OCI-LY3 (cell line): Measurements from ENCODE around the gene PTPRA.

Experiments
- H2AFZ ChIP-seq: fragments of 200-600, 300-600 bp; shearing (Covaris generic); 2 replicates; pipeline ENCODE4 v1.6.0; 2014; ENCODE audit warnings: antibody characterized with exemption, low read depth, low read length
- H3K27ac ChIP-seq: fragments of 200-600, 300-600 bp; sonication (generic); 2 replicates; pipeline ENCODE4 v1.5.1; 2014; ENCODE audit warnings: mild to moderate bottlenecking, low read length, moderate library complexity, mixed read lengths
- H3K27me3 ChIP-seq: fragments of 200-600, 300-600 bp; sonication (generic); 2 replicates; pipeline ENCODE4 v1.6.1; 2014; ENCODE audit warnings: low read depth, low read length, mixed read lengths
- H3K36me3 ChIP-seq: fragments of 200-600, 300-600 bp; sonication (generic); replicated peaks from 2 replicates; pipeline ENCODE3; 2014; ENCODE audit warnings: low read depth, low read length, mixed read lengths
- H3K4me1 ChIP-seq: fragments of 300-600, 200-600 bp; sonication (generic); 2 replicates; pipeline ENCODE4 v1.6.1; 2014; ENCODE audit warnings: low read length, mixed read lengths
- H3K4me2 ChIP-seq: fragments of 200-600, 300-600 bp; sonication (generic); 2 replicates; pipeline ENCODE4 v1.6.1; 2014; ENCODE audit warnings: low read length, mixed read lengths
- H3K4me3 ChIP-seq: fragments of 300-600, 200-600 bp; sonication (generic); 2 replicates; pipeline ENCODE4 v1.5.1; 2014; ENCODE audit warnings: antibody characterized with exemption, mild to moderate bottlenecking, low read length, moderate library complexity
- H3K79me2 ChIP-seq: fragments of 300-600, 200-600 bp; shearing (Covaris generic); 2 replicates; pipeline ENCODE4 v1.6.1; 2014; ENCODE audit warnings: mild to moderate bottlenecking, low read length, mixed read lengths
- H3K9ac ChIP-seq: fragments of 300-600, 200-600 bp; shearing (Covaris generic); 2 replicates; pipeline ENCODE4 v1.6.0; 2014; ENCODE audit warnings: mild to moderate bottlenecking, low read length, moderate library complexity
- H3K9me3 ChIP-seq: fragments of 200-600, 300-600 bp; shearing (Covaris generic); 2 replicates; pipeline ENCODE4 v1.6.1; 2014; ENCODE audit warnings: low read length, mixed read lengths; ENCODE audit not compliant: insufficient read depth
- H4K20me1 ChIP-seq: fragments of 200-600, 300-600 bp; sonication (generic); 2 replicates; pipeline ENCODE4 v1.6.1; 2016; ENCODE audit warnings: low read length, mixed read lengths; ENCODE audit not compliant: insufficient read depth
- EZH2phosphoT487 ChIP-seq: fragments of 200-600 bp; shearing (Covaris generic); IDR thresholded peaks from 2 replicates; pipeline ENCODE4 v1.6.1; 2018; ENCODE audit warnings: antibody characterized with exemption, mixed run types, low read depth
- TF ChIP-seq, protein P1 (sequence below): fragments of 200-600, 300-600 bp; sonication (generic); IDR thresholded peaks from 2 replicates; pipeline ENCODE4 v1.5.1; 2014; ENCODE audit warnings: antibody characterized with exemption, low read length, low read depth

PTPRA gene

DNA sequence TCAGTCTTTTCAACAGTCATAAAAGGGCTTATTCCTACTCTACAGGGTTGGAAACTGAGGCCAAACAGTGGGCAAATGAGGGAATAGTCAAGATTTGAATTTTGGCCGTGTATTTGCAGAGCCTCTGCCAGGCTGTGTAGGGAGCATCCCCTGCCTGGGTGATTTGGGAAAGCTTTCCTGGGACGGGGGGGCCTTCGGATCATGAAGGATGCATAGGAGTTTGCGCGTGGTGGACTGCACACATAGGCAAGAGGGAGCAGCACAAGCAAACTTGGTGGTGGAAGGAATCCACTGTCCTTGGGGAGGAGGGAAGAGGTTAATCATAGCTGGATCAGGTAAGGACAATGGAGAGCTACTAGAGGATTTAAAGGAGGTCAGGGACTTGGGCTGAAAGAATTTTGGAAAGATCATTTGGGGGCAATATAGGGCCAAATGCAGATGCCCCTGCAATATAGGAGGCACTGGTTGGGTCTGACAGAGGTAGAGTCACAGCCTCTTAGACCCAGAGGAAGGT, 2.5 kb downstream of the PTPRA start:
- Histone ChIP-seq H3K9ac (no peak overlapping the region), H3K79me2 (peaks cover 66% of the 10 kb centered on the region), H3K27me3 (no peaks in the 10 kb centered on the region), H3K27ac (no peak overlapping the region), H3K4me1 (peaks cover 15% of the 10 kb centered on the region), H3K4me3 (no peak overlapping the region), H3K4me2 (no peak overlapping the region), H4K20me1 (peaks cover 25% of the 10 kb centered on the region), H3K36me3 (no peaks in the 10 kb centered on the region), H3K9me3 (no peaks in the 10 kb centered on the region), H2AFZ (no peak overlapping the region)
- TF ChIP-seq, protein P1, sequence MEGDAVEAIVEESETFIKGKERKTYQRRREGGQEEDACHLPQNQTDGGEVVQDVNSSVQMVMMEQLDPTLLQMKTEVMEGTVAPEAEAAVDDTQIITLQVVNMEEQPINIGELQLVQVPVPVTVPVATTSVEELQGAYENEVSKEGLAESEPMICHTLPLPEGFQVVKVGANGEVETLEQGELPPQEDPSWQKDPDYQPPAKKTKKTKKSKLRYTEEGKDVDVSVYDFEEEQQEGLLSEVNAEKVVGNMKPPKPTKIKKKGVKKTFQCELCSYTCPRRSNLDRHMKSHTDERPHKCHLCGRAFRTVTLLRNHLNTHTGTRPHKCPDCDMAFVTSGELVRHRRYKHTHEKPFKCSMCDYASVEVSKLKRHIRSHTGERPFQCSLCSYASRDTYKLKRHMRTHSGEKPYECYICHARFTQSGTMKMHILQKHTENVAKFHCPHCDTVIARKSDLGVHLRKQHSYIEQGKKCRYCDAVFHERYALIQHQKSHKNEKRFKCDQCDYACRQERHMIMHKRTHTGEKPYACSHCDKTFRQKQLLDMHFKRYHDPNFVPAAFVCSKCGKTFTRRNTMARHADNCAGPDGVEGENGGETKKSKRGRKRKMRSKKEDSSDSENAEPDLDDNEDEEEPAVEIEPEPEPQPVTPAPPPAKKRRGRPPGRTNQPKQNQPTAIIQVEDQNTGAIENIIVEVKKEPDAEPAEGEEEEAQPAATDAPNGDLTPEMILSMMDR: no peak
- no peak for TF ChIP-seq EZH2phosphoT487

DNA sequence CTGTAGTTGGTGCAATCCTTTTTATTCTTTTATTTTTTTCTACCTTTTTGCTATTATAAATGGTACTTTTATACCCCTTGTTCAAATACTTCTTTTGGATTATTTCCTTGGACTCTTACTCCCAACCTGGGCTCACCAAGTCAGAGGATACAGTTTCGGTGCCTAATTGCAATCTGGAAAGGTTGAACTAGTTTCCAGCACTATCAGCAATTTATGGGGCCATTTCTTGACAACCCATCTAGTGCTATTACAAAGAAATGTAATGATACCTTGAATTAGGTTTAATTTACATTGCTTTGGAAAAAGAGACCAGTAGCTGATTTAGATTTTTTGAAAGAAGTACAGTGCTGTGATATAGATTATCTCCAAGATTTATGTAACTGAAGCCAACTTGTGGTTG, 5.2 kb downstream of the PTPRA start:
- no peaks in the 10 kb centered on the region for H3K36me3 ChIP-seq
- H3K4me3 ChIP-seq: no peak overlapping the region
- peaks cover 25% of the 10 kb centered on the region for H4K20me1 ChIP-seq
- H3K4me2 ChIP-seq: no peak overlapping the region
- peaks cover 74% of the 10 kb centered on the region for H3K79me2 ChIP-seq
- no peak overlapping the region for H3K9ac ChIP-seq
- H3K9me3 ChIP-seq: no peaks in the 10 kb centered on the region
- no peak for TF ChIP-seq EZH2phosphoT487
- TF ChIP-seq, protein P1: no peak
- H3K27ac ChIP-seq: no peak overlapping the region
- no peaks in the 10 kb centered on the region for H3K27me3 ChIP-seq
- no peak overlapping the region for H2AFZ ChIP-seq
- peaks cover 7% of the 10 kb centered on the region; the same call in 1 of the 2 replicates for H3K4me1 ChIP-seq

DNA sequence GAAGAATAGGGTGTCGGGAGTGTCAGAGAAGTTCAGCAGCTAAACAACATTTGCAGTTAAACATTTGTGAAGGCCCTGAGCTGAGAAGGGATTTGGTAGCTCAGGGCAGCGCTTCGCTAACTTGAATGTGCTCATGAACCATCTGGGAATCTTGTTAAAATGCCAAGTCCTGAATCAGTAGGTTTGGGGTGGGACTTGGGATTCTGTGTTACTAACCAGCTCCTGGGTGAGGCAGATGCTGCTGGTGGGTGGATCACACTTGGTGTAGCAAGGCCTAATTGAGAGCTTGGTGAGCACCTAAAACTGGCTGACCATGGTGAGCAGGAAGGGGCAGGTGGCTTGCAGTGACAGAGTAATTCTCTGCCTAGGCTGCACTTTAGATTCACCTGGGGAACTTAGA, 5.9 kb downstream of the PTPRA start:
- no peak for TF ChIP-seq EZH2phosphoT487
- TF ChIP-seq, protein P1: no peak
- H3K27me3 ChIP-seq: no peaks in the 10 kb centered on the region
- H3K27ac ChIP-seq: no peak overlapping the region
- peaks cover 10% of the 10 kb centered on the region for H3K4me1 ChIP-seq
- H3K9me3 ChIP-seq: no peaks in the 10 kb centered on the region
- H3K79me2 ChIP-seq: peaks cover 73% of the 10 kb centered on the region
- H3K36me3 ChIP-seq: no peaks in the 10 kb centered on the region
- H3K9ac ChIP-seq: no peak overlapping the region
- H3K4me3 ChIP-seq: no peak overlapping the region
- H4K20me1 ChIP-seq: peaks cover 31% of the 10 kb centered on the region
- H3K4me2 ChIP-seq: no peak overlapping the region
- H2AFZ ChIP-seq: no peak overlapping the region

DNA sequence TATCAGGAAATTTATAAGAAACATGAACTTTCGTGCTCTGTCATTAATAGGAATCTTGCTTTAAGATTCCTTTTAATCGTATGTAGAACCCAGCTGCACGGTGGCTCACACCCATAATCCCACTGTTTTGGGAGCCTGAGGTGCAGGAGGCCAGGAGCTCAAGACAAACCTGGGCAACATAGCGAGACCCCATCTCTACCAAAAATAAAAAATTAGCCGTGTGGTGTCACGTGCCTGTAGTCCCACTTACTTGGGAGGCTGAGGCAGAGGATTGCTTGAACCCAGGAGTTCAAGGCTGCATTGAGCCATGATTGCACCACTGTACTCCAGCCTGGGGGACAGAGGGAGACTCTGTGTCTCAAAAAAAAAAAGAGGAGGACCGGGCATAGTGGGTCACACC, 7.4 kb downstream of the PTPRA start:
- peaks cover 4% of the 10 kb centered on the region for H3K36me3 ChIP-seq
- H3K4me2 ChIP-seq: no peak overlapping the region
- peaks cover 42% of the 10 kb centered on the region for H4K20me1 ChIP-seq
- H3K4me3 ChIP-seq: no peak overlapping the region
- no peak overlapping the region for H3K27ac ChIP-seq
- H2AFZ ChIP-seq: no peak overlapping the region
- H3K9me3 ChIP-seq: no peaks in the 10 kb centered on the region
- H3K27me3 ChIP-seq: no peaks in the 10 kb centered on the region
- peaks cover 70% of the 10 kb centered on the region for H3K79me2 ChIP-seq
- TF ChIP-seq, protein P1: no peak
- no peak for TF ChIP-seq EZH2phosphoT487
- peaks cover 15% of the 10 kb centered on the region for H3K4me1 ChIP-seq
- no peak overlapping the region for H3K9ac ChIP-seq
